ENCODE data around the gene CYB5A.
"Not testable (repeated sequence)": the region's sequence is repeated elsewhere in the genome, so short reads cannot be mapped to it uniquely, and the experiment has no call there.

CYB5A gene

DNA sequence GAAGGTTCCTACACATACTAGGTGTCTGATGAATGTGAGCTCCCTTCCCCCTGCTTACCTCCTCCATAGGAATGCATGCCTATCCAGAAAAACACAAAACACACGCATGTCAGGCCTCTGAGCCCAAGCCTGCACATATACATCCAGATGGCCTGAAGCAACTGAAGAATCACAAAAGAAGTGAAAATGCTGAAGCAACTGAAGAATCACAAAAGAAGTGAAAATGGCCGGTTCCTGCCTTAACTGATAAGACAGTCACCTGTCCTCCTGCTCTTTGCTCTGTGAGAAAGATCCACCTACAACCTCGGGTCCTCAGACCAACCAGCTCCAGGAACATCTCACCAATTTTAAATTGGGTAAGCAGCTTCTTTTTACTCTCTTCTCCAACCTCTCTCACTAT is 1.2 kb upstream of the CYB5A start:
- DNase-seq = not testable (repeated sequence)

DNA sequence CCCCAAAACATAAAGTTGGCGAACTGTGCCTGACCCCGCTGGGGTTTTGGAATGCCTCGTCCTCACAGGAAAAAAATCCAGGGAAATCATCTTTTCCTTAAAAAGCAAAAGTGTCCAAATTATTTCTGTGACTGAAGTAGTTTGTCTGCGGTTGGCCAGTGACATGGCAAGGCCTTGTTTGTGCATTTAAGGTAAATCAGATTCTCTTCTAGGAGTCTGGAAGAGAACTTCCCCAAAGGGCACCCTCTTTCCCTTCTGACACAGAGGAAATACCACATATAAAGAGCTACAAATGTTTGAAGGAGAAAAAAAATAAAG is 737 bp upstream of the CYB5A start:
- no peak for DNase-seq

DNA sequence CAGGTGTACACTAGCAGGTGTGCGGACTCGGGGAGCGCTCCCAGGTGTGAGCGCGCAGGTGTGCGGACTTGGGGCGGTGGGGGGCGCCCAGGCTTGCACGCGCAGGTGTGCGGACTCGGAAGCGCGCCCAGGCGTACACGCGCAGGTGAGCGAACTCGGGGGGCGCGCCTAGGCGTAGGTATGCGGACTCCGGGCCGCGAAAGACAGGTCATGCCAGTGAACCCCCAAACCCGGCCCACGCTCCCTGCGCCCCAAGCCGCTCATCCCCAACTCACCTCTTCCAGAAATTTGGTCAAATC is 342 bp downstream of the CYB5A start:
- DNase-seq = no peak

DNA sequence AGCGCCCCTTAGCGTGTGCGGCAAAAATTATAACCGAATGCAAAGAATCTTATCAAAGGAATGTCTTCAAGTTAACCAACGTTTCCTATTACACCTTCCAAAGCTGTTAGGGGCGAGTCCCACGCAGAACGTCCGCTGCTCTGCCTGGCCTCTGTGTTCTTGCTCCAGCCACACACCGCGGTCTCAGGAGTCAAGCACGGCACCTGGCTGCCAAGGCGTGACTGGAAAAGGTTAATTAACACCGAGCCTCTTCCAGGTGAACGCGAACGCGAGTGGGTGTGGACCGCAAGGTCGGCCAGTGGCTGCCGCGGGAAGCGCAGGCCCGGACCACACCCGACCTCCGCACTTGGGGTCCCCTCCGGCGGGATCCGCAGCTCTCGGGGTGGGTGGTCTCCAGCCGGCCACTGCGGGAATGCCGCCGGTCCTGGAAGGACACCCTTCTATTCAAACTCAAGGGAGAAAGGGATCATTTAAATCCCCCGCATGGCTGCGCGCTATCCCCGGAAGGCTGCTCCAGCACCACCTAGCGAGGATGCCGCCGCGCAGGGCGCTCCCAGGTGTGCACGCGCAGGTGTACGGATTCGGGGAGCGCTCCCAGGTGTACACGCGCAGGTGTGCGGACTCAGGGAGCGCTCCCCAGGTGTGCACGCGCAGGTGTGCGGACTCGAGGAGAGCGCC is 830 bp downstream of the CYB5A start:
- peak; percentile 19 for DNase-seq

DNA sequence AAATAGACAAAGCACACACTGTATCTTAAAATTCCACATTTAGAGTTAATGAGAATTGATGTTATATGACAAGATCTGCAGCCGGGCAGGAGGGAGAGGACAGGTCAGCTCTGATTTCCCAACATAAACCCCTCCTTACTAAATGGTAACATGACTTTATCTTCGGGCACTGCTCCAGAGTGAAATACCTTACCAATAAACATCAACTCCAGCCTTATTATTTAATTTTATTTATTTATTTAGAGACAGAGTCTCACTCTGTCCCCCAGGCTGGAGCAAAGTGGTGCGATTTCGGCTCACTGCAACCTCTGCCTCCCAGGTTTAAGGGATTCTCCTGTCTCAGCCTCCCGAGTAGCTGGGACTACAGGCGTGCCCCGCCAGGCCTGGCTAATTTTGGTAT is 1.7 kb downstream of the CYB5A start:
- DNase-seq = no peak

DNA sequence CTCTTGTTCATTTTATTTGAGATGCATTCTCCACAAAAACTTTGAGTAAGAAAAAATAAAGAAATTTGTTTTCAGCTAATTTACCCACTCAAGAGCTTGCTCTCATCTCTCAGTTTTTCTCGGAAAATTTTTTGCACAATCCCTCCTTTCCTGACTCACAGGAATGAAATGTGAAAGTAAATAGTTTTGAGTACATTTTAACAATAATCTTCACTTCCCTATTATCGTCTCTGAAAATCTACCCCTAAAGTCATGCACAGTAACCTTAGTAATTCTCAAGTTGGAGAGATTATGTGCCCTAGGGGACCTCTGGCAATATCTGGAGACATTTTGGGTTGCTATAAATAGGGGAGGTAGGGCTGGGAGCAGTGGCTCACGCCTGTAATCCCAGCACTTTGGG is 2.6 kb downstream of the CYB5A start:
- no peak for DNase-seq

DNA sequence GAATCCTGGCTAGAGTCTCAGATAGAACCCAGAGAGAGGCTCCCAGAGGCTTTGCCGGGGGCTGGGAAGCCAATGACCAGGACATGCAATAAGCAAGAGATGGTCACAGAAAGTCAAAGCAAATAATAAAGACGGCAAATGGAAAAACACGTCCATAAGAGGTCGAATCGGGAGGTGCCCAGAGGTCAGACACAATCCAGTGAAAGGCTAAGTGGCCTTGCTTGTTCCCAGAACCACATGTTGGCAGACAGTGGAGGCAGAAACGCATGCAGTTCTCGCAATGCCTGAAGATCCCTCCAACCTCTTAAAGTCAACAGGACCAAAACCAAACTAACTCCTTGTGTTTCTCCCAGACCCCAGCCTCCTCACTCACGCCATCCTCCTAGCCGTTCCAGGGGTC is 3.0 kb downstream of the CYB5A start:
- no peak for DNase-seq

DNA sequence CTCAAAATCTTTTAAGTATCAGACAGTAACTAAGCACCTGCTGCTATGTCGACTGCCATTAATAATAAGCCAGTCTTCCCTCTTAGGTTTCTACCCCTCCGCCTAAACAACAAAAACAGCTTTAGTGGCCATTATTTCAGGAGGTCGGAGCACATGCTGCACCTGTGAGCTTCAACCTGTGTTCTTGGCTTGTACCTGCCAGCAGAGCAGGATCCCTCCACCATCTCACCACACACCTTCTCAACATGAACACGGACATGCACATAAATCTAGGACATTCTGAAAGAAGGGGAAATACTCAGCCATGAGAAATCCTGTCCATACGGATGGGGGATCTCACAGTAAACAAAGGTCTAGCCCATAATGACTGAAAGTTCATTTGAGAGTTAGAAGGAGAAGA is 3.7 kb downstream of the CYB5A start:
- no peak for DNase-seq

DNA sequence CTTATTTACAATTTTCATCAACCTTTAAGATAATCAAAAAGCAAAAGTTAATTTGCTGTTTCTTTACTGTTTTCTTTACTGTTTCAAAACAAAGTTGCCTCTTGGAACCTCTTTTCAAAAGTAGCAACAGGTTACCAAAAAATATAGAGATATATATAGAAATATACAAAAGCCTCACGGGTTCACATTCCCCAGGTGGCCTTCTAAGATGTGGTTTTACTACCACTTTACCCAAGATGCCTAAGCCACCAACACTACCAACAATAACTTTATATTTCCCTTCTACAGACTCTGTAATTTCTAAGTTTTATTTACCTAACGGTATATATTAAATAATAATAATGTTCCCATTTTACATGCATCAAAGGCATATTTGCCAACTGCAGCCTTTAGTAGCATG is 4.9 kb downstream of the CYB5A start:
- DNase-seq = no peak

DNA sequence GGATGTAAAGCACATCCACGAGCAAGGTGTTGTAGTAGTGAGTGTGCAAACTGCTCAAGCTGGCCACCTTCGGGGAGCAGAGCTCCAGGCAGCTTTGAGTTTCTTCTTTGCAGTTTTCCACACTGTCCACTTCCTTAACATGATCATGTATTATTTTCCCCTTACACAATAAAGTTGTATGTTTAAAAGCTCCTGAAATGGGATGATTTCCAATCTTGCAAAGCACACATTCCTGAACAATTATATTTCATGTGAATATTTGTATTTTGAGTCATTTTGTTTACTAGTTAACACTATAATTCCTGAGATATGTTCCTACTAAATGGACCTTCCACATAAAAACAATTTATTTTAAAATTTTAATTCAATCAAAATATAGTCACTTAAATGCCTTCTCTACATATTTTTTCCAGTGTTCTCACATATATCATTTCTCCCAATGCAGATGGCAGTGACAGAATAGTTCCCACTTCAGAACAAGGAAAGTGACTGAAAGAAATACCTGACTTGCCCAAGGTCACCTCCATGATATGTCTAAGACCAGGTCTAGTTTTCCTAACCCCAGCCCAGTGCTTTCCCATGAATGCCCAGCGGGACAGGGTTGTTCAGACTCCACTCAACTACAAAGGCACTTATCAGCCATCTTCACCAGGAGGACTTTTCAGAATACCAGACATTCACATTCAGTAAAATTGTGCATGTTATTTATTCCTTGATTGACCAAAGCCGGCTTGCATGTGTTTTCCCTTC is 5.5 kb downstream of the CYB5A start:
- no peak for DNase-seq

DNA sequence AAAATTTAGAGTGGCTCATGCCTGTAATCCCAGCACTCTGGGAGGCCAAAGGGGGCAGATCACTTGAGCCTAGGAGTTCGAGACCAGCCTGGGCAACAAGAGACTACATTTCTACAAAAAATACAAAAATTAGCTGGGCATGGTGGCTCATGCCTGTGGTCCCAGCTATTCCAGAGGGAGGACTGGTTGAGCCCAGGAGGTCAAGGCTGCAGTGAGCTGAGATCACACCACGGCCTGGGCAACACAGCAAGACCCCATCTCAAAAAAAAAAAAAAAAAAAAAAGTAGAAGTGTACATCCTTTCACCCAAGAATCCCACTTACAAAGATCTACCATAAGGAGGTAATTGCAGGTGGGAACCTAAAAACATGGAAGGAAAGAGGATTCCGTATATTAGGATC is 6.2 kb downstream of the CYB5A start:
- not testable (repeated sequence) for DNase-seq

DNA sequence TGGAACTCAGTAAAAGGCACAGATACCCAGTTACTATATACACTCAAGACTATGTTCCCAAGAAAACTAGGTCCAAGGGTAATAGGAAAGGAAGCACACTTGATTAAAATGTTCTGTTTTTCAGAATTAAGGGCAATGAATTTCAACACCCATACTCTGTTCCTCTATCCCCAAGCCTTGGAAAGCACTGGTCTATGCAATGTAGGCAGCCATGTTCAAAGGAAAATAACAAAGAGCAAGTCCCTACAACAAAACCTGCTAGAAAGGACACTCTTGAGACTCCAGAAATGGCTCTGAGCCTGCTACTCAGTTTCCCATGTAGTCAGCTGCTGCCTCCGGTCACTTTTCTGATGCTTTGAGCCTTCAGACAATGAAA is 6.8 kb downstream of the CYB5A start:
- no peak for DNase-seq

DNA sequence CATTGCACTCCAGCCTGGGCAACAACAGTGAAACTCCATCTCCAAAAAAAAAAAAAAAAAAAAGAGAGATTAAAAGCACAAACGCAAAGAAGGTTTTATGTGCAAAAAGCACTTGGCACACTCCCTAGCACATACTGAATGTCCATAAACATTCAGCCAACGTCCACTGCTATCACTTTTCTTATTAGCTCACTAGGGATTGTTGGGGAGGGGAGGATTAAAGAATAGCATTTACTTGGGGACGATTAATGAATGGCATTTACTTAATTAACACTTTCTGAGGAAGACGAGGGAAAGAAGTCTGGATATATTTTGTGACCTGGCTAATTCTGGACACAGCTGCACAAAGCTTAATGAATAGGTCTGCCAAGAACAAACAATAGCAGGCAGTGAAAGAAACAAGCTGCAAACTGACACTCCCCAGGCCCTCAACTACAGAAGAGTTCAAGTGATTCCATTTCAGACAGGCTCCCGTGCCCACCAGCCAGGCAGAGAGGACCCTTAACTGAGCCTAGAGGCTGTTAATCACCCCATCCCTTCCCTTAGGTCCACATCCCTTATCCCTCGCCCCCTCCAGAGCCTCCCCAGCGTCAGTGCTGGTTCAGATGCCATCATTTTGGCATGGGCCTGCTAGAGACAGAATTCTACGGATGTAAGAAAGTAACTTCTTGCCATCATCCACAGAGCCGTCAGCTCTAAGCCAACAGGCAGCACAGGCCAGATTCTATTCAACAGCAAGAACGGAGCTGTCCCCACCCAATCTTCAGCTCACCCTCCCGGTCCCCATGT is 7.4 kb downstream of the CYB5A start:
- no peak for DNase-seq

DNA sequence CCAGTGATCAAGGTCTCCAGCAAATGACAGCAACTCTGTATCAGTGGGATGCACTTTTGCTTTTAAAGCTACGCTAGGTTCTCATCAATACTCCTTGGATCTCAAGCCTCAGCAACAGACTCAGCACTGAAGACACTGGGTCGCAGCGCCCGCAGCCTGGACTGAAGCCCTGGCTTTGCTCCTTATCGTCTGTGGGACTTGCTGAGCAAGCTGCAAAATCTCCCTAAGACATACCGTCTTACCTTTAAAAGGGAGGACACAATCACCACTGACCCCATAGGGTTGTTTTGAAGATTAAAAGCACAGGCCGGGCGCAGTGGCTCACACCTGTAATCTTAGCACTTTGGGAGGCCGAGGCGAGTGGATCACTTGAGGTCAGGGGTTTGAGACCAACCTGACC is 8.1 kb downstream of the CYB5A start:
- DNase-seq = no peak

DNA sequence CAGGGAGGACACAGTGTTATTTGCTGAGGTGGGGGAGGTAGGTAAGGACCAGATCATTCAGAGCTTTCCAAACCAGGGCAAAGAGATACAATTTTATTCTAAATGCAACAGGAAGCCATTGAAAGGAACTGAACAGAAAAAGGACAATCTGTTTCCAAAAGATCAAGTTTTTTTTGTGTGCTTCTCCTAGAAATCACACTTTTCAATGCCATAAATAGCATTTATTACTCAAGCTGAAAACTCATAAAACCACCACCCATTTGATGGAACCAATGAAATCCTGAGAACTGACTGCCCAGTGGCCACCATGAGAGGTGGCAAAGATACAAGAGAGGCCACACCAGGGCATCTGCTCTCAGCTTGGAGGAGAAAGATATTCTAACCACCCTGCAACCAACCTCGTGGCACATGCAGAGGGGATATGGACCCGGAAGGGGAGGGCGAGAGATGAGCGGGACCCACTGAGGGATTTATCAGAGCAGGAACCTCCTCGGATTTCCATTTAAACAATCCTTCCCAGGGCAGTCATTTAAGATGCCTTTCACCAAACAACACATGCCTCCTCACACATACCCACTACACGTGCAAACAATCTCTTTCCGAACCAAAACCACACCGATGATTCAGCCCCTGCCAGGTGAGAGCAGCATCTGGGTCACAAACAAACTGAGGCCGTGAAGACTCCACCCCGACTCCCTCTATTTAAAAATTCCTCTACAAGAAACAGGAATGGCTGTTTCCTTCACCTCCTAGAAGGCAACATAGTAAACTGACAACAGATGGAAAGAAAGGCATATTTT is 8.8 kb downstream of the CYB5A start:
- no peak for DNase-seq

DNA sequence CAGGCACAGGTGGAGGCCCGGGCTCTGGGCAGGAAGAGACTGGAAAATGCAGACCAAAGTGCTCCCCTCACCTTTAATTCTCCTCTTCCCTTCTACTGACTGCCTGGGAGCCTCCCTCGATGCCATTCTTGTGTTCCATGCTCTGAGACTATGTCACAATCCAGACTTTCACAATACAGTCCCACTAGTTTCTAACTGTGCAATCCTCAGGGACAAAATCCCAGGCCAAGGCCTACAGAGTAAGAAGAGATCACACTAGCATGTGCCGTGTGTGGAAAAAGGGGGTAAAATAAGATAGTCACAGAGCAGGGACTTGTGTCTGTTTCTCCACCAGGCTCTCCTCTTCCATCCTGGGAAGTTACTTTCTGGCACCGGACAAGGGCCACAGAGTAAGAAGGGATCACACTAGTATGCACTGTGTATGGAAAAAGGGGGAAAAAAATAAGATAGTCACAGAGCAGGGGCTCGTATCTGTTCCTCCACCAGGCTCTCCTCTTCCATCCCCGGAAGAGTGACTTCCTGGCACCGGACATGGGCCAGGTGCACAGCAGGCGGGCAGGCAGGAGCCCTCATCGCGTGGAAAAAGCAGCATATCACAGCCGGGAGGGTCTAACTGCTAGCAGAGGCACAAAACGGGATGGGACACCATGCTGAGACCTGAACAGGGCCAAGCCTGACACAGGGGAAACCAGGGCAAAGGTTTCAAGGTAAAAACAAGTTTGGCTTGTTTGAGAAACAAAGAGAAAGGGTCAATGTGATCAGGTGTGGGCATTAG is 9.6 kb downstream of the CYB5A start:
- no peak for DNase-seq

DNA sequence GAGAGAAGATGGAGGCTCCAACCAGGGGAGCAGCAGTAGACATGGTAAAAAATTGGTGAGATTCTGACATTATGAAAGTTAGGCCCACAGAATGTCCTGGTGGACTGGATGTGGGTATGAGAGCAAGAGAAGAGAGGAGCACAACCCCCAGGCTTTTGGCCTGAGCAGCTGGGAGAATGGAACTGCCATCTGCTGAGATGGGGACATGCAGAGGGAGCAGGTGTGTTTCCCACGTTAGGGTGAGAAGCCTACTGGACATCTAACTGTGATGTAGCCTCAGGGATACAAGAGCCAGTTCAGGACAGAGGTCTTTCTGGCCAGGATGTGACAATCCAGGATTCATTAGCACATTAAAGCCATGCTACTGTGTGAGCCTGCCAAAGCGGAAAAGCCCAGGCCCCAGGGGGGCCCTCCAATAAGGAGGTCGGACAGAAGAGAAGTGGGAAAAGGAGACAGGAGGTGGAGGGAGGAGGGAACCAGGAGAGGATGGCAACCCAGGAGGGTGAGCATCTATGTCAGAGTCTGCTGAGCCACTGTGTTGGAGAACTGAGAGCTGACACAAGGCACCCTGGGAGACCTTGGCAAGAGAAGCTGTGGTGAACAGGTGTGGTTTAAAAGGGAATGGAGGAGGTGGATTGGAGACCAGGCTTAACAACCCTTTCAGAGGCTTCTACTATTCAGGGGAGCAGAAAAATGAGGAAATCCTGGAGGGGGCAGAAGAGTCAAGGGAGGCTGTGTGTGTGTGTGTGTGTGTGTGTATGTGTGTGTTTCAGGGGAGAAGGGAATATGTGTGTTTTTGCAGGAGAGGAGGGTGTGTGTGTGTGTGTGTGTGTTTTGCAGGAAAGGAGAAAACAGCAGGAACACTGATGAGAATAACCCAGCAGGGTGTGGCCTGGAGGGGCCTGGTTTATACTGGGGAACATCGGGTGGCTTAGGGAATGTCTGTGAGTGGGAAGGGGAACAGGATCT is 10.5 kb downstream of the CYB5A start:
- DNase-seq = no peak

DNA sequence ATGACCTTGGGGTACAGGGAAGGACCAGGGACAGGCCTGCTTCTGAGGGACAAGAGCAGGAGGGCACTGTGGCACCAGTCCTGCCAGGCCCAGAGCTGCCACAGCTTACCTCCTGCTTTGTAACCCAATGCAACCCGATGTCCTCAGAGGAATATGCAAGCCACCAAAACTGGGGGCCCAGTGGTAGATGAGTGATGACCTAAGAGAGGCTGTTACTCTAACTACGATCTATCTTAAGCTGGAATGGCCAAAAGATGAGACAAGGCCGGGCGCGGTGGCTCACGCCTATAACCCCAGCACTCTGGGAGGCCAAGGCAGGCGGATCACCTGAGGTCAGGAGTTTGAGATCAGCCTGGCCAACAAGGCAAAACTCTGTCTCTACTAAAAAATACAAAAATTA is 12.8 kb downstream of the CYB5A start:
- DNase-seq = no peak

DNA sequence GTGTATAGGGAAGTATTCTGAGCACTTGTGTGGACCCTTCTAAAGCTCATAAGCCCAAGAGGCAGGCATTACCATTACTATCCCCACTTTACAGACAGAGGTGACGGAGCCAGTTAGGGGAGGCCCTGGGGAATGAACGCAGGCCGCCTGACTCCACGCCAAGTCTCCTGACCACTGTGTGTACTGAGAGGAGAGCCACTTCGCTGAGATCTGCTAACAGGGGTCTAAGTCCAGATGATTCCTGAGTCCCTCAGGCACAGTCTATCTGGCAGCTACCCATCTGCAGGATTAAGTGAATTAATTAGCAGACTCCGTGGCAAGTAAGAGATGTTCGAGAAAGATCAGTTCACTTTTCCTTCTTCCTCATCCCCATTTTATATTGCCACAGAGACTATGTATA is 13.7 kb downstream of the CYB5A start:
- no peak for DNase-seq

DNA sequence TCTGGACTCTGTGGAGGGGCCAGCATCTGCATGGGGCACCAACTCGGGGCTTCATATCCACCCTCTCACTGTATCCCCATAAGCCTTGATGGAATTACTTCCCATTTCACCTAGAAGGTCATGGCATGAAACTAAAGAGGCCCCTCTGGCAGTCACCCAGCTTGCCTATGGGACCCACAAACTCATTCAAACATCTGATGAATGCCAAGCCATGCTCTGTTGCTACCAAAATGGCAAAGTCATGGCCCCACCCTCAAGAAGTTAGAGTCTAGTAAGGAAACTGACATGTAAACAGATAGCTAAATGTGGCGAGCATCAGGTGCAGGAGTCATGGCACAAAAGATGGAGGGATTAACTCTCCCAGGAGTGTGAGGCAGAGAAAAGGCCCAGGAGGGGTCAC is 14.5 kb downstream of the CYB5A start:
- DNase-seq = no peak

DNA sequence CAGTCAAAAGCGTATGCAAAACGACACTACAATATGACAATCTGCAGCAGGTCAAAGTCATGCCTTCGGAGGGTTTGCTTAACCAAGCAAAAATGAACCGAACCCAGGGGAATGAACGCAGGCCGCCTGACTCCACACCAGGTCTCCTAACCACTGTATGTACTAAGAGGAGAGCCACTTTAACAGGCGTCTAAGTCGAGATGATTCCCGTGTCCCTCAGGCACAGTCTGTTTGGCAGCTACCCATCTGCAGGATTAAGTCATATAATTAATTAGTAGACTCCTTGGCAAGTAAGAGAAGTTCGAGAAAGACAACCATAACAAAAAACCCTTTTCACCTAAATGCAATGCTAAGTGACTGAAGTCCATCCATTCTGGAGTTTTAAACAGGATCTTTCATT is 15.2 kb downstream of the CYB5A start:
- DNase-seq = no peak

DNA sequence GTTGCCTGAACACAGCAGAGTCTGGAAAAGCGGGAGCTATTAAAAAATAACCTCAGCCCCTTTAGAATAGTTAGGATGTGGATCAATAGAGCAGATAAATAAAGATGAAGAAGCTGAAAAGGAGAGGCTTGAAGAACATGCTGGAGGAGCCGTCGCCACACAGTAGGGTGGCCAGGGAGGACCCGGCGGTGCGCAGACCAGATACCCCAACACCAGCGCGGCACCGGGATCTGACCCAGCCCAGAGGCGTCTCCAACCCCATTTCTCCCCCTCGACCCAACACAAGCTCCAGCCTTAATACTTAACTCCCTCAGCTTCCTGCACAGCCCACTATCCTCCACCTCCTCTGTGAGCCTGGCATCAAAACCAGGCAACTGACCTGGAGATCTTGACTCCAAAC is 16.0 kb downstream of the CYB5A start:
- no peak for DNase-seq

All from CD4-positive, alpha-beta T cell treated with Interleukin-10 for 1 hour (primary cell).